HFF-Myc (cell line): ENCODE results near the gene C1orf159.
"Not testable (repeated sequence)": the region's sequence is repeated elsewhere in the genome, so short reads cannot be mapped to it uniquely, and the experiment has no call there.

Experiments
- DNase-seq: peaks from one replicate; pipeline ENCODE4 v3.0.0-alpha.2; 2011; ENCODE audit warnings: low read depth; ENCODE audit errors: extremely low read depth
- H3K4me3 ChIP-seq: replicated peaks from 2 replicates; pipeline ENCODE4 v1.5.1; 2011; ENCODE audit warnings: low read depth, mild to moderate bottlenecking, control low read depth, low read length
- TF ChIP-seq, protein P1 (sequence below): IDR thresholded peaks from 2 replicates; pipeline ENCODE4 v1.5.1; 2012; ENCODE audit warnings: mild to moderate bottlenecking, low read depth, low read length, control low read depth; ENCODE audit errors: missing control alignments

The C1orf159 gene

DNA sequence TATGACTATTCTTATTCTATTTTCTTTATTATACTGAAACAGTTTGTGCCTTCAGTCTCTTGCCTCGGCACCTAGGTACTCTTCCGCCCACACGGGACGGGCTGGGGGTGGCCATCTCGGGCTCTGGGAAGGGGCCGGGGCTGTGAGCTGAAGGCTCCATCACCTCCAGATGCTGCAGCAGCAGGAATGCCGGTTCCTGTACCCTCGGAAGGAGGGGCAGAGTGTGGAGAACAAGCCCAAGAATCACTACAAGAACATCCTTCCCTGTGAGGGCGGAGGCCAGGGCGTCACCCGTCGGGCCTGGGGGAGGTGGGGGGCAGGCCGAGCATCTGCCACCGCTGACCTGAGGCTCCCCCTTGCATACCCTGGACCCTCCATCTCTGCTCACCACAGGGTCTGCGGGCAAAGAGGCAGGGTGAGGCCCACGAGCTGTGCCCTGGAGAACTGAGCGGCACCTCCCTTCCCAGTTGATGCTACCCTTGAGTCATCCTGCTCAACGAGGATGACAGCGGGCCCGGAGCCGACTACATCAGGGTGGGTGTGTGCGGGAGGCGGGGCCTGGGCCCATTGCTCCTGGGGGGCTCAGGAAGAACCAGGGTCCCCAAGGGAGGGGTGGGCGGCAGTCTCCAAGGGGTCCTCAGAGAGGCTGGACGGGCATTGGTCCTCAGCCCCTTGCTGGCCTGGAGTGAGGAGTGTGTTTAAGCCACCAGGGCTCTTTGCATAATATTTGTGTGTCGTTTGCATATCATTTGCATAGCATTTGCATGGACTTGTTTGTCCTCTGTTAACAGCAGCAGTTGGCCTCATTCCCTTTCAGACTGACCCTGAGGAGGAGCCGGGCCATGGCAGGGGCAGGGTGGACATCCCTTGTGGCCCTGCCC, 49.2 kb downstream of the C1orf159 start:
- TF ChIP-seq, protein P1, sequence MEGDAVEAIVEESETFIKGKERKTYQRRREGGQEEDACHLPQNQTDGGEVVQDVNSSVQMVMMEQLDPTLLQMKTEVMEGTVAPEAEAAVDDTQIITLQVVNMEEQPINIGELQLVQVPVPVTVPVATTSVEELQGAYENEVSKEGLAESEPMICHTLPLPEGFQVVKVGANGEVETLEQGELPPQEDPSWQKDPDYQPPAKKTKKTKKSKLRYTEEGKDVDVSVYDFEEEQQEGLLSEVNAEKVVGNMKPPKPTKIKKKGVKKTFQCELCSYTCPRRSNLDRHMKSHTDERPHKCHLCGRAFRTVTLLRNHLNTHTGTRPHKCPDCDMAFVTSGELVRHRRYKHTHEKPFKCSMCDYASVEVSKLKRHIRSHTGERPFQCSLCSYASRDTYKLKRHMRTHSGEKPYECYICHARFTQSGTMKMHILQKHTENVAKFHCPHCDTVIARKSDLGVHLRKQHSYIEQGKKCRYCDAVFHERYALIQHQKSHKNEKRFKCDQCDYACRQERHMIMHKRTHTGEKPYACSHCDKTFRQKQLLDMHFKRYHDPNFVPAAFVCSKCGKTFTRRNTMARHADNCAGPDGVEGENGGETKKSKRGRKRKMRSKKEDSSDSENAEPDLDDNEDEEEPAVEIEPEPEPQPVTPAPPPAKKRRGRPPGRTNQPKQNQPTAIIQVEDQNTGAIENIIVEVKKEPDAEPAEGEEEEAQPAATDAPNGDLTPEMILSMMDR, result no peak
- no peak overlapping the region for H3K4me3 ChIP-seq
- DNase-seq, result no peak

DNA sequence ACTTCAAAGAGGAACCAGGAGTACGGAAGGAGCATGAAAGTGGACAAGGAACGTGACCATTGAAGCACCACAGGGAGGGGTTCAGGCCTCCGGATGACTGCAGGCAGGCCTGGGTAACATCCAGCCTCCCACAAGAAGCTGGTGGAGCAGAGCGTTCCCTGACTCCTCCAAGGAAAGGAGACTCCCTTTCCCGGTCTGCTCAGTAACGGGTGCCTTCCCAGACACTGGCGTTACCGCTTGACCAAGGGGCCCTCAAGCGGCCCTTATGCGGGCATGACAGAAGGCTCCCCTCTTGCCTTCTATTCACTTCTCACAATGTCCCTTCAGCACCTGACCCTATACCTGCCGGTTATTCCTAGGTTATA, 50.0 kb downstream of the C1orf159 start:
- not testable (repeated sequence) for DNase-seq, H3K4me3 ChIP-seq

GRCh38 chr1:1065265-1065939, 50.5 kb downstream of the C1orf159 start:
- TF ChIP-seq, protein P1, result no peak
- H3K4me3 ChIP-seq, result no peak overlapping the region
- DNase-seq, result no peak

GRCh38 chr1:1063945-1064831, 51.7 kb downstream of the C1orf159 start:
- peak; percentile 37 for DNase-seq
- no peak overlapping the region for H3K4me3 ChIP-seq
- TF ChIP-seq, protein P1, result peak; percentile 71

- TF ChIP-seq, protein P1, result no peak
- DNase-seq, result no peak
- no peak overlapping the region for H3K4me3 ChIP-seq
These were observed 52.5 kb downstream of the C1orf159 start for GRCh38 chr1:1063261-1063944.

DNA sequence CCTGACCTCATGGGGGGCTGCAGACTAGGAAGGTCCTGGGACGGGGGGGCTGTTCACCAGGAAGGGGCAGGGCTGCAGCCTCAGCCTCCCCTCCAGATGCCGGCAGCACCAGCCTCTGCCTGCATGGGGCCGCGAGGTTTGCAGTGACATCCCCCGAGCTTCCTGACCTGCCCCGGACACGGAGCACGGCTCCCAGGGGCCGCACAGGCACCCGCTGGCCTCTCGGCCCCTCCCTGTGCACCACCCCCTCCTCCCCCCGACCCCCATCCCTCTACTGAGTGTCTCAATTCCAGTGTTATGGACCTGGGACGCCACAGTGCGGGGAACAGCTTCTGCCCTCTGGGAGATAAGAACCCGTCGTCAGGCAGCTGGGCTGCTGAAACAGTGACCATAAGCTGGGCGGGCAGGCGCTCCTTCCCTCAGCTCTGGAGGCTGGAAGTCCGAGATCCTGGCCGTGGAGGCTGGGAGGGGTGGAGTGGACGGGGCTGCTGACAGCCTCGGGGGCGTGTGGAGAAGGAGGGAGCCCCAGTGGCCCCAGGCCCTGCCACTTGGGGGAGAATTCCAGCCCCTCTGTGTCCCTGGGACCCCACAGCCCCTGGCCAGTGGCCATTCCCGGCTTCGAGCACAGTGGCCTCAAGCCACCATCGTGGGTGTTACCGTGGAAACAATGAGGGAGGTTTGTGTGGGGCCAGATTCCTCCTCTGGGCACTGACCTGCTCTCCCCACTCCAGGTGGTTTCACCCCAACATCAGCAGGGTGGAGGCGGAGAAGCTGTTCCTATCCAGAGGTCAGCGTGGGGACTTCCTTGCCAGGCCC, 53.3 kb downstream of the C1orf159 start:
- TF ChIP-seq, protein P1, result no peak
- H3K4me3 ChIP-seq, result no peak overlapping the region
- DNase-seq, result no peak
